HG02610 (cell line): ENCODE data around the gene SEMA4D.

Source experiments
- ATAC-seq: cut with Tn5 transposase; IDR thresholded peaks from one replicate; pipeline ENCODE4 v1.9.1; 2021; ENCODE audit warnings: mild to moderate bottlenecking, moderate library complexity; ENCODE audit not compliant: unreplicated experiment

Gene SEMA4D

DNA sequence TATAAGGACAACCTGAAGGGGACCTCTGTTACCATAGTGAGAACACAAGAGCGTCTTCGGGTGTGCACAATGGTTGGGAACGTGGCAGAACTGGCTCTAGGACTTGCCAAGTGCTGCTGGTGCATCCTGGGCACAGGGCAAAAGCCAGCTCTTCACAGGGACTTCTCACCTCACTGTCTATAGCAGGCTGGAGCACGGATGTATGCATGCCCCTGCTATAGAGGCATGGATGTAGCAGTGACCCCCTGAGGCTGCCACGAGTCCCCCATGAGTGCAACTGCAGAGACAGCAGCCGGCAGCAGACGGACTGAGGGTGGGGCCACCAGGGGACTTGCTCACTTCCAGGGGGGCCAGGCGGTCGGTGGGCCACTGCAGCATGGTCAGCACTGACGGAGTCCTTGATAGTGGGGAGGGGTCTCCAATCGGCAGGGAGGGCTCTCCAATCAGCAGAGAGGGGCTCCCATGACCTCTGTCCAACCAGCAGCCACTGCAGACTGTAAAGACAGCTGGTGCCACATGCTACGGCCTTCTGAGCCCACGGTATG lies 64.9 kb downstream of the SEMA4D start:
- ATAC-seq: no peak

DNA sequence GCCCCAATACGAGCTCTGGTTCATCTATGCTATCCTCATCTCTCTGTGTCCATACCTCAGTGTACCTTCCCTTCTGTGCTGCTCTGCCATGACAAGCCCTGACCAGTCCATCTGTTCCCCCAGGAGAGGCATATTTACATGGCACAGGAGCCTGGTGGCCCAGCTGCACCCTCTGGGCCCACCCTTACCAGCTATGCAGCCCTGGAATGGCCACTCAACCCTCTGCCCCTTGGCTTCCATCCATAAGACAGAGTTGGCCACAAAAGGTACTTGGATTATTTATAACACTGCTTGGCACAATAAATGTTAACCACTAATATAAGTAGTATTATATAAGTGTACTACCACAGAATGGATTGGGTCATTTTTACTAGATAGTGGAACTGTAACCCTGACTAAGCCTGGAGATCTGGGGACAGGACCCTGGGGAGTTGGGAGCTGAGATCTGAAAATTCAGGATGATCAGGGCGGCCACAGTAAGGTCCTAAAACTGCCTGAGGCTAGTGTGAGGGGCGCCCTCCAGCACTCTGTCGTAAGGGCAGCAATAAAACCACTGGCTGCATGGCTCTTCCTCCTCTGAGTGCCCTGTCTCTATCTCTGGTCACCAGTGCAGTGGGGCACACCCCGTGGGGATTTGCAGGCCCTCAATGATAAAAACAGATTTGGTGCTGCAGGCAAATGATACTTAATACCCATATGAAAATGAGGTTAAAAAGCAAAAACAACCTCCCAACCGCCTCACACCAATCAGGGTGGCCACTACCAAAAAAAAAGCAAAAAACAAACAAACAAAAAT lies 65.8 kb downstream of the SEMA4D start:
- ATAC-seq: no peak

DNA sequence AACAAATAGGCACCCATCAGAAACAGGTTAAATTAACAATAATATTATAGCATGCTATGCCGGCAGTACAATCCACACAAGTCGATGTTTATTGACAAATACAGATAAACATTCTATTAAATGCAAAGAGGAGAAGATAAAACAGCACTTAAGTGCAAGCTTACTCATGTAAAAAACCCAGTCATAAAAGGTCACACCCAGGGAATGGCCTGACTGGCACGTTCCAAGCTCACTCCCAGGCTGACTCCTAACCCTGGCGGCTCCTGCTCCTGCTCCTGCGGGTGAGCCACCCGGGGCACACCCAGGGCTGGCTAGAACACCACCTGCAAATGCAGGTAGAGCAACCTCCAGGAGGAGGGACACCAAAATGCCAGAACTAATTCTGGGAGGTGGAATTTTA lies 66.9 kb downstream of the SEMA4D start:
- ATAC-seq: no peak

DNA sequence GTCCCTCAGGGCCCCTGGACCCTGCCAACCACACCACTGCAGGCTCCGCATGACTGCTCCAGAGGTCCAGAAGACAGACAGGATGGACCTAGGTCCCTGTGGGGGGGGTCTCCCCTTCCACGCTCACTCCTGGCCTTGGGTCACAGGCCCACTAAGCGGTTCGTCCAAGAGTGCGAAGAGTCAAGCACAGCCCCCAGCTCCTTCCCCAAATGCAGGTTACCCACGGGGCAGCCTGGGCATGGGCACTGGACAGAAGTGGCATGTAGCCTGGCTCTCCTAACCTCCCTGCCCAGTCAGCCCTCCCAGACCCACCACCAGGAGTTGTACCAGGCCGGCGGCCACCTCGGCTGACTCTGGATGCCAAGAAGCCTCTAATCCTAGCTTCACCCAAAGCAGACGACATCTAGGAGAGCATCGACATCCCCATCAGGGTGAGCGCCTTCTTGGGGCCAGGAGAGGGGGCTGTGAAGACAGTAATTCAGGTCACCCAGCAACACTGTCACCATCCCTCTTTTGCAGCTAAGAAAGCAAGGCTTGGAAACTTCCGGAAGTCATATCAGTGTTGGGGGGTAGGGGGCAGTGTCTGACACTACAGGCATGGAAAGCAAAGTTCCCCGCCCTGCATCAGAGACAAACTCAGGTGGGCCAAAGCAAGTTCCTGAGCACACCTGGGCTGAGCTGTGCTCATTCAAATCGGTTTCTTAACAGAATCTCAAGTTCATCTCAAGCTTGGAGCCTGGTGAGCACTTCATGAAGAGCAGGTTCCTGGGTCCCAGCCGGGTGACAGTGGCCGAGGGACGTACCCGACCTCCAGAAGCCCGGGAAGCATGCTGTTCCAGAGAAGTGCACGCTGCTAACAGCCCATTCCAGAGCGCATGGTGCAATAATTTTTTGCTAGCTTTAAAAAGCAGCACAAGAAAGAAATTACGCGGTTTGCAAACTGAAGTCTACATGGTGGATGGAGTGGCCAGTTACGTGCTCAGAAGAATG lies 68.7 kb downstream of the SEMA4D start:
- ATAC-seq: no peak

DNA sequence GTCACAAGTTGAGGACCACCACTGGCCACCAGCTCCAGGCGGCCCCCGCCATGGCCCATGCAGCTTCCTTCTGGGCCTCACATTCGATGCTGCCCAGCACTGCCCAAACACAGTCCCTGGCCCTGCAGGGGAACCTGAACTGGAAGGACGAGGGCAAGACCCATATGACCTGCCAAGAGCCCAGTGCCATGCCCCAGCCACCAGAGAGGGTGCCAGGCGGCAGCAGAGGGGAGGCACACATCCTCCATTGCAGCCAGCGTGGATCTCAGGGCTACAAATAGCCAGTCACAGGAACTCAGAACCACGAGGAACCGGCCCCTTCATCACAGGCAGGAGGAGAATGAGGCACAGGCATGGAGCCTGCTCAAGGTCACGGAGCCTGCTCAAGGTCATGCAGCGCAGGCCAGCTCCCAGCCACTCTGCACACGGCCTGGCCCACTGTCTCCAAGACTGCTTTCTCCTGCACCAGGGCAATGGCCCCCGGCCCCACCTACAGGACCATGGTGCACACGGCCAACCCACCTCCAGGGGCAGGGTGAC lies 69.6 kb downstream of the SEMA4D start:
- no peak for ATAC-seq

DNA sequence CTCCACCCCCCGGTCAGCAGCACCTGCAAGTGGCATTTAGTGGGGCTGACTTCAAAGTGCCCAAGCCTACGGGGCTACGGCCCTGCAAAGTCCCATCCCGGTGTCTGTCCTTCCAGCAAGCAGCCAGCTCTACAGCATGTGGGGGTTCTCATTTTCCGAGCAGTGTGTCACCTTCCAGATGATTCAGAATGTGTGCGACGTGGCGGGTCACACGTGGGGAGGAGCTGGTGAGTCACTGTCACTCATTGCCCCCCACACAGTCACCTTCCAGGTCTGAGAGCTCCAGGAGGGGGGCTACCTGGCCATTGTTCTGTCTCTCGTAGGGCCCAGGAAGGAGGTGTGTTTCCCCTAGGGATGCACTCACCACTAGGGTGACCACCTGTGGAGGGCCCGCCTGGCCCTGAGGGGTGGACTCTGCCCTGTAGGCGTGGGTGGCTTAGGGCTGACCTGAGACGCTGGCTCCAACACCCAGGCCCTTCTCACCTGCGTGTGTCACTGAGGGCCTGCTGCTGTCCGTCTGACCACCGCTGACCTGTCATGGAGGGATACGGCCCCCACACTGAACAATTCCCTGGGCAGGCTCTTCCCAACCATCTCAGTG lies 70.2 kb downstream of the SEMA4D start:
- ATAC-seq: no peak

DNA sequence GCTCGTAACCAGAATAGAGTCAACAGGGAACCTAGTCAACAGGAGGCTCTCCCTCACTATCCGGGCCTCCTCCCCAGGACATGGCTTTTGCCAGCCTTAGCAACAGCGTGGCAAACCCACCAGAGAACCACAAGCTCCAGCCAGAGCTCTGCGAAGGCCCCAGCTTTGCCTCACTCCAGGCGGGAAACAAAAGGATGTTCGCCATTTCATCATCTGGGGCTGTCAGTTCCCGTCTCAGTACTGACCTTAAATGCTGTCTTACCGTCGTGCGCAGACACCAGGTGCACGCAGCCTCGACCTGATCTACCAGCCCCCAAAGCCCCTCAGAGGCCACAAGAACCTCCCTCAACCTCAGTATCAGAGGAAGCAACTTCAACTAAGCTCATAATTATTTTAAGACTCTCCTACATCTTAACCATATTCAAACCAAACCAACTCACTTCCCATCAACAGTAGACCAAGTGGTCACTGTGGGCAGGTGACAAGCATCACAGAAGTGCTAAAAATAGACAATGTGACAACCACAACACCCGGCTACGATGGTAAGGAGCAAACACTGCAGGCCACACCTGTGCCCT lies 71.4 kb downstream of the SEMA4D start:
- ATAC-seq: peak; percentile 70

DNA sequence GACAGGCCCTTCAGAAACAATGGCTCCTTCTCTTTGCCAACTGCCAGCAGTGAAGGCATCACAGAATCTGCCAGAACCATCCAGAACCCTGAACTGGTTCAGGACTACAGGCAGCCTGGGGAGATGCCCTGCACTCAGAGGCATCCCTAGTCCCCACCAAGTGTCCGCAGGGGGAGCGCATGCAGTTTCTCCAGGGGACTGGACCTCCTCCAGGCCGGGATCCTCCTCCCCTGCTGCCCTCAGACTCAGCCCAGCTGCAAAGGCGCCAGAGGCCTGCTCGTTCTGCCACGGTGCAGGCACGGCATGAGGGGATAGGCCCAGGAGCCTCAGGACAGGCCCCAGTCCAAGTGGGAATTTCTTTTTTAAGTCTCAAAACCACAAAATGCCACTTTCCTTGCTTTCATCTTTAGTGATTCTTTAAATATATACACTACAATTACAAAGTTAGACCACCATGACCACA lies 72.0 kb downstream of the SEMA4D start:
- peak; percentile 9 for ATAC-seq

DNA sequence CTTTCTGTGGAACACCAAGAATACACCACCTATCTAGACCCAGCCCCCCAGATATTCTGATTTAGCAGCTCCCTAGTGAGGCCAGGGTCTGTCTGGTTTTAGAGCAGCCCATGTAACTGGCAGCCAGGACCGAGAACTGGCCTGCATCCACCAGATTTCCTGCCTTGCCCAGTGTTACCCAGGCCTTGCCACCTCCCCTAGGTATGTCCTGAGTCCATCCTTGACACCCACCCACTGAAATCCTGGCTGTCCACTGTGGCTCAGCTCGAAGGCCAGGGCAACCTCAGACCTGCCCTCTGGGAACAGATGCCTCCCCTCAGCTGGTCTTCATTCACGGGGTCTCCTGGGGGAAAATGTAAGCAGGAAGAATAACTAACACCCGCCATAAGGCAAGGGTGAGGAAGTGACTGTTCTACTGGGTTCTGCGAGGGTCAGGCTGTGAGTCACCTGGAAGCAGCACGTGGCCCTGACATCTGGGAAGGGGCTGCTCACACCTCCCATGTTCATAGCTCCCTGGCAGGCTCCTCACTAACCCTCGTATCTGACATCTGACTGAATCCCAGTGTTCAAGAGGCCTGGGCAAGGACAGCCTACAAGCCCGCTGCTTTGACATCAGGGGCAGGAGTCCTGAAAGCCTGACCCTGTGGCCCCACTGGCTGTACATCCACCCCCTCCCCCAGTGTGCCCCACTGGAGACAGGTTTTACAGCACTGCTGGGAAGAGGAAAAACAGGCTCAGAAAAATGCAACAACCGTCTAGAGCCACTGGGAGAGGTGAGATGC lies 72.7 kb downstream of the SEMA4D start:
- ATAC-seq: no peak

DNA sequence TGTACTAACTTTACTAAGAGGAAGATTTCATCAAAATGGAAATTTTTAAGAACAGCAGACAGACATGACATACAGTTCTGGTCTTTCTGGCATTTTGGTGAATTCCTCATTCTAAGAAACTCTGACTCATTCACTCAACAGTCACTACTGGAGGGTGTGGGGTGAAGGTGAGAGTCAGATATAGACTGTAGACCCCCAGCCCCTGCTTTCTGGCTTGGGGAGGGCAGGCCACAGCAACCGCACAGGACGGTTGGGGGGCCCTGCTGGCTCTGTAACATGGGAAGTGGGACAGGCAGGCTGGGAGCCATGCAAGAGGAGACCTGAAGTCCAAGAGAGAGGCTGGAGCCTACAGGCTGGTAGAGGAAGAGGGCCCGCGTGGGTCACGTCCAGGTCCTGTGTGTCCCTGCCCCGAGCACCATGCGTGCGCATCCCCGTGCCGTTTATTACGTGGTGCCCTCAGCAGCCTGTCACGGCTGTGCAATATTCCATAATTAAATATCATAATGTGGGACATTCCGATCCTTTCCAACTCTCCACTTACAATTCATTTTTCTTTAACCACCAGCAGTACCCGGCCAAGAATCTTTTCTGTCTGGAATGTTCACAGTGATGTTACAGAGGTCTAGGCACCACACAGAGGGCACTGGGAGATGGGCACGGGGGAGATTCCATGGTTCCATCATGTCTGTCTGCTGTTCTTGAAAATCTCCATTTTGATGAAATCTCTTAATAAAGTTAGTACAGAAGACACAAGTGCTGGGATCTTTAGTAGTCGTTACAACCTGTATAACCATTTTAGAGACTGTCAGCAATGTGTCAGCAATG lies 75.5 kb downstream of the SEMA4D start:
- ATAC-seq: peak; percentile 16

DNA sequence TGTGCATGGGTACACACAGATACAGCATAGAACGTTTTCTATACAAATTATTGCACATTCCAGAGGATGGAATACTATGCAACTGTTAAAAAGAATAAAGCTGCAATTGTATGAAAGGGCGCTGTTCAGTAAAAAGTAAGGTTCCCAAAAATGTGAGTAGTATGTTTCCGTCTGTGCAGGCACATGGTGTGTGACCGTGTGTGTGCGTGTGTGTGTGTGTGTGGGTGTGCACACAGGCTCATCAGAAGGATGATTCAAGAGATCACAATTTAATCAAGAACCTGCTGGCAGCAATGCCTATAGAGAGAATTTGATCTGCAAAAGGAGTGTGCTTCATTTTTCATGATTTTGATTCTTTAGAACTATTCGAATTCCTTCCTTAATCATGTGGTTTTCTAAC lies 76.3 kb downstream of the SEMA4D start:
- ATAC-seq: no peak

DNA sequence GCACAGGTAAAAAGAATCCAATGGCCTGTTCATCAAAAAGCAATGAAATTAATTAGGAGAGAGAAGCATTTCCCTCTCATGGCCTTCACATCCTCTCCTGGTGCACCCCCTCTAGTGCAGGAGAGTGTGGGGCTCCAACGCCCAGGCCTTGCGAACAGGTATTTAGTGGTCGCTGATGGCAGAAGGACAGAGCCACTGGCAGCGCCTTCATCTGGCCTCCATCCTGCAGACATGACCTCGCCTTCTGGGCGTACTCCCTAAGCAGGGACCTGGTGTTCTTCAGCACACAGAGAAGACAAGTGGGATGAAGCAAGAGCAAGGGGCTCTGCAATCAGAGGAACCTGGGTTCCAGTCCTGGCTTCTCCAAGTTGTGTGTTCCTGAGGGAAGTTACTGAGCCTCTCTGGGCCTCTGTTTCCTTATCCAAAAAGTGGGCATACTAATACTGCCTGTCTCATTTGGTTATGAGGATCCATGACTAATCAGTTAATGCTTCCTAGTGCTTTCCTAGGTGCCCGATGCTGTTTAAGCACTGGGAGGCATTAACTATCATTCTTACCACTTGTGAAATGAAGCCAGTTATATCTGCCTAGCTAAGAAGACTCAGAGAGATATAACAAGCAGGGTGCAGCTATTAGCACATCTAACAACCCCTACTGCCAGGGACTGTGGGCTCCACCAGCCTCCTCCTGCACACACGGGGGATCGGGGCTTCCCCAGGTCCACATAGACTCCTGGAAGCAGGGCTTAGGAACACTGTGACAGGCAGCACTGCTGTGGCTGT lies 77.3 kb downstream of the SEMA4D start:
- ATAC-seq: peak; percentile 6

DNA sequence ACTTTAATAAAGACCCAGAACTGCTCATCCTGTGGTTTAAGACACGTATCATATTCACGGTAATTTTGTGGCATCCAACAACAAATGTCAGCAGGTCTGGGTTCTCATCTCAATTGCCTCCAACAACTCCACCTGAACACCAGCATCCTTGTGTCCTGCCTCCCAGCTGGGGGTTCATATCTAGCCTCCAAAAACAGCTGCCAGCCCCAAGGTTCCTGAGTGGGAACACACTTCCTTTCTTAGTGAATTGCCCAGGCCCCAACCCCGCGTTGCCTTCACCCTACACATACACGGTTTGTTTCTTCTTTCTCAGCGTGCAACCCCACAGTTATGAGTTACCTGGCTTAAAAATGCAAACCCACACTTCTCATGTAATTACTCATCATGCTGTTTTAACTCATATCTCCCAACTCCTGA lies 77.9 kb downstream of the SEMA4D start:
- ATAC-seq: peak; percentile 46

DNA sequence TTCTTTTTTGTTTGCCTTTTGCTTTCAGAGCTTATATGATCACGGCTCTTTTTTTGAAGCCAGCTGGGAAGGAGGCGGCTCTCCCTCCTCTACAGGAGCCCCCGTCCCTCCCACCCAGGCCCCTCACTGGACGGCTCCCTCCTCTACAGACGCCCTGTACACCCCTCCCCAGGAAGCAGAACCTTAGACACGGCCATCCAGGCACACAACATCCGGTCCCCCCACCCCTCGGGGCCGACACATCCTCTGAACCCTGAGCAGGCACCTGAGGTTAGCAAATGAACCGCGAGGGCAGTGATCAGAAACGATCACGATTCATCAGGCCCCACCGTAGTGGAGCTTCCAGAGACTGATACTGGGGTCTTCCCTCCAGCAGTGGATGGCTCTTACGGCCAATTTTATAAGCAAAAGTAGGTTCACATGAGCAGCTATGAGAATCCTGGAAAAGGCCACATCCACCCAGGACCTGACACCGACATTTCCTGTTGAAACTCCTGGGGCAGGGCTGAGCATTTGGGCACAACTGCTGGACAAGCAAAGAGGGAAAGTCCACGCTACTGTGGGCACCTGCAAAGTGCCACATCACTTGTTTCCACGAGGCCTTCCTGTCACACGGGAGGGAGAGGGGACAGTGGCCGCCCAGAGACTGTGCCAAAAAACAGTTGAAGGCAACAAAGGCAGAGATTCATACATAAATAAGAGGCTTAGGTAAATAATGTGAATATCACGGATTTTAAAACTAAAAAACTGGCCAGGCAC lies 78.9 kb downstream of the SEMA4D start:
- peak; percentile 45 for ATAC-seq

DNA sequence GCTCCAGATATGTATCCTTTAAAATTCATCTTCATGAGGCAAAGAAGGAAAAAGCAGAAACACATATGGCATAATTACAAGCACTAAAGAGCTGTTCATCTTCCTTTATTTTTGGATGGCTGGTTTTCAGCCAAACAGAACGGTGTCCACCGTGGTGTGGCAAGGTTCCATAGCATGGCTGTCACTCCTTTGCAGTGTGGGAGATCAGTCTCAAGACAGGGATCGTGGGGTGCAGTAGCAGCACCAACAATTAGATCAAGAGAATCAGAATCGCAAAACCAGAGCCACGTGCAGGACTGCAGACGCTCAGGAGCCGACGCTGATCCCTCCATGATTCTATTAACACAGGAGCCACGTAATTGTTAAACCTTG lies 79.5 kb downstream of the SEMA4D start:
- no peak for ATAC-seq

DNA sequence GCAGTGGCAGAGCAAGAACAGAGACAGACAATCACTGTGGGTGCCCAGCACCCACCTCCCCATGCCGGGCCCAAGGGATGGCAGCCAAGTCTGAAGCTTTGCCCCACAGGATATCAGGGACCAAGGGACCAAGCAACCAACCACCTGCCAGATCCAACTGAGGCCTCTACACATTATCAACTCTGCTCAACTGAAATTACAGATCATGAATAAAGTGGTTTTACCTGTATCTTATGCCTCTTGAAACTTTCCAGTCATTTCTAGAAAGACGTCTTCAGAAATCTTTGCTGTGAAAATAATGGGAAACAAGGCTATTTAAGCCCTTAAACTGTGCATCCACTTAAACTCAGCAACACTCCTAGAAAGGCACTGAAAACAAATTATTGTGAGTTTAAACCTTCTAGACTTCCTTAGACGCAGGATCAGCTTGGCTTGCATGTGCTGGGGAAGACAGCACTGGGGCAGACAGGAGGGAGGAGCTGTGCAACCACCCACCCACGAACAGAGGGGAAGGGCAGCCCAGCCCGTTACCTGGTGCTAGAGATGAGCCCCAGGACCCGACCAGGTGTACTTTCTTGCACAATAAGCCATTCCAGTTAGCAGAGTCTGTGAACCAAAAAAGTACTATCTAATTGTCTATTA lies 80.0 kb downstream of the SEMA4D start:
- ATAC-seq: no peak
